Stimulated activated memory B cell treated with anti-CD40 and anti-IgM and Interleukin-4, amounts not matched to agents 10 μg/mL and 1 μg/mL and 100 μg/mL, for 72 hours (primary cell): ENCODE data around the gene DGCR8.

Source experiments
- ATAC-seq: fragments of 150-1000 bp; cut with Tn5 transposase; 2 replicates; pipeline ENCODE4 v1.10.0; 2021
- H3K27ac Mint-ChIP-seq: one replicate; pipeline ENCODE4 v1.8.0; 2022; ENCODE audit warnings: mild to moderate bottlenecking, mixed read lengths
- H3K27me3 Mint-ChIP-seq: one replicate; pipeline ENCODE4 v1.8.0; 2022; ENCODE audit warnings: mixed read lengths
- H3K36me3 Mint-ChIP-seq: one replicate; pipeline ENCODE4 v1.8.0; 2022; ENCODE audit warnings: mixed read lengths
- H3K4me1 Mint-ChIP-seq: one replicate; pipeline ENCODE4 v1.8.0; 2022; ENCODE audit warnings: mixed read lengths
- H3K4me3 Mint-ChIP-seq: one replicate; pipeline ENCODE4 v1.8.0; 2022; ENCODE audit warnings: mild to moderate bottlenecking, moderate library complexity, mixed read lengths
- H3K9me3 Mint-ChIP-seq: one replicate; pipeline ENCODE4 v1.8.0; 2022; ENCODE audit warnings: mixed read lengths

DGCR8 gene

GRCh38 chr22:20106849-20107237 is 26.8 kb downstream of the DGCR8 start:
- no peak for ATAC-seq
- H3K9me3 Mint-ChIP-seq: no peaks in the 10 kb centered on the region

DNA sequence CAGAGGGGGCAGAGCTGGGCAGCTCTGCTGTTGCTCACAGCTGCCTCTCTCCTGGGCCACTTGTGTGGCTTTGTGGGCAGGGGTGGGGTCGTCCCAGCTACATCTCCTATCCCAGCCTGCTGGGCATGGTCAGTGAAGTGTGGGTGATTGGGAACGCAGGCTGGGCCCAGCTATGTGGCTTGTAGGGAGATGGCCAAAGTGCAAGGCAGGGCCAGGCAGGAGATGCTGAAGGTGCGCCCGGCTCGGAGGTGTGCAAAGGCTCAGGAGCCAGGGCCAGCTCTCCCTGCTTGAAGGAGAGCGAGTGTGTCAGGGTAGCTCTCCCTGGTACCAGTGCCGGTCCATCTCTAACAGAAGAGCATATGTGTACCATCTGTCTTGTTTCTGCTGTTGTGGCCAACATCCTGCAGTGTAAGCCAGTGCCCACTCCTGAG is 27.4 kb downstream of the DGCR8 start:
- ATAC-seq: no peak
- no peaks in the 10 kb centered on the region for H3K9me3 Mint-ChIP-seq
- H3K4me1 Mint-ChIP-seq: peaks cover 17% of the 10 kb centered on the region
- H3K36me3 Mint-ChIP-seq: peaks cover 34% of the 10 kb centered on the region
- H3K27me3 Mint-ChIP-seq: no peaks in the 10 kb centered on the region
- peak overlapping the region; percentile 65 for H3K27ac Mint-ChIP-seq
- no peak overlapping the region for H3K4me3 Mint-ChIP-seq

More at GRCh38 chr22:20106849-20107237, 26.8 kb downstream of the DGCR8 start:
- peaks cover 41% of the 10 kb centered on the region for H3K36me3 Mint-ChIP-seq
- no peaks in the 10 kb centered on the region for H3K27me3 Mint-ChIP-seq
- H3K4me1 Mint-ChIP-seq: peaks cover 10% of the 10 kb centered on the region
- H3K4me3 Mint-ChIP-seq: no peak overlapping the region
- no peak overlapping the region for H3K27ac Mint-ChIP-seq

DNA sequence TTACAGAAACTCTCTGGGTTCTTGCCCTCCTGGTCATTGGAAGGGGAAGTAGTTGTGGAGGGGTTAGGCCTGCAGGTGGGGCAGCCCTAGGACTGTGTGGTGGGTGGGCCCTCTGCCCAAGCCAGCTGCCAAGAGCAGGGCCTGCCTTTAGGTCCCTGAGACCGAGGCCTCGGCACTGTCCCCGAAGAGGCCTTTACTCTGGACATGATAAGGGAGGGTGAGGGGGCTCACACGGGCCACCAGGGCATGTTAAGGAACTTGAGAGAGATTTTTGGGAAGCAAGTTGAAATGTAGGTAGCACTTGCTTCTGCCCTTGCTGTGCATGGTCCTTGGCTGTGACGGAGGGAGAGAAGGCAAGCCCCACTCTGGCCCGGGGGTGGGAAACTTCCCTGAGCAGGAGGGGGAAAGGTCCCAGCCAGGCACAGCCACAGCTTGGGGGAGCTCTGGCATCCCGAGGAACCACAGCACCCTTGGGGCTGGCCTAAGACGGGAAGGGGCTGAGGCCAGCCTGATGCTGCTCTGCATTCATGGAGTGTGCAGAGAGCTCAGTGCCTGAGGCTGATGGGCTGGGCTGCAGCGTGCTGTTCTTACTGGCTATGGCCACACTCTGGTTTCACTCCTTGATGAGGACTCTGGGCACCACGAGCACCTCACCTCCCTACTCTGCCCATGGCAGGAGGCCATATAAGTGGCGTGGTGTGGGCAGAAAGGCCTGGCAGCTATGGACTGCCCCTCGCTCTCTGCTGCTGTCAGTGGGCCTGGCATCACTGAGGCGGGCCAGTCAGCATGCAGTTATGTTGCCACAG is 28.1 kb downstream of the DGCR8 start:
- H3K27ac Mint-ChIP-seq: peak overlapping the region; percentile 65
- no peak for ATAC-seq
- H3K9me3 Mint-ChIP-seq: no peaks in the 10 kb centered on the region
- H3K4me3 Mint-ChIP-seq: no peak overlapping the region
- H3K4me1 Mint-ChIP-seq: peaks cover 20% of the 10 kb centered on the region
- no peaks in the 10 kb centered on the region for H3K27me3 Mint-ChIP-seq
- peaks cover 33% of the 10 kb centered on the region for H3K36me3 Mint-ChIP-seq

DNA sequence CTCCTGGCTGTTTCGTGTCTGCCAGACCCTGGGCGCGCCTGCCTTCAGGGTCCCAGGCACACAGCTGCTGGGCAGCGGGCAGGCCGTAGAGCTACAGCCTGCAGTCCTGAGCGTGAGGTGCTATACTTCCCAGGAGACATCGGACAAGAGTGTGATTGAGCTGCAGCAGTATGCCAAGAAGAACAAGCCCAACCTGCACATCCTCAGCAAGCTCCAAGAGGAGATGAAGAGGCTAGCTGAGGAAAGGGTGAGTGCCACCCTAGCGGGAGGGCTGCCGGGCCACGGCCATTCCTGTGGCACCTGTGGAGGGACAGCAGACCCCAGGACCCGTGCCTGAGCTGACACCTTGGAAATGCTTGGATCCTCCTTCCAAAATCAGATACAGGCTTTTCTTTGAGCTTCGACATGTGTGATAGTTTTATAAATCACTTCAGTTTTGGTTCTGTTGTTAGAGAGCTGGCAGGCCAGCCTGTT is 28.8 kb downstream of the DGCR8 start:
- peaks cover 29% of the 10 kb centered on the region for H3K36me3 Mint-ChIP-seq
- no peak overlapping the region for H3K4me3 Mint-ChIP-seq
- no peak for ATAC-seq
- peak overlapping the region; percentile 65 for H3K27ac Mint-ChIP-seq
- H3K27me3 Mint-ChIP-seq: no peaks in the 10 kb centered on the region
- H3K4me1 Mint-ChIP-seq: peaks cover 21% of the 10 kb centered on the region
- no peaks in the 10 kb centered on the region for H3K9me3 Mint-ChIP-seq

DNA sequence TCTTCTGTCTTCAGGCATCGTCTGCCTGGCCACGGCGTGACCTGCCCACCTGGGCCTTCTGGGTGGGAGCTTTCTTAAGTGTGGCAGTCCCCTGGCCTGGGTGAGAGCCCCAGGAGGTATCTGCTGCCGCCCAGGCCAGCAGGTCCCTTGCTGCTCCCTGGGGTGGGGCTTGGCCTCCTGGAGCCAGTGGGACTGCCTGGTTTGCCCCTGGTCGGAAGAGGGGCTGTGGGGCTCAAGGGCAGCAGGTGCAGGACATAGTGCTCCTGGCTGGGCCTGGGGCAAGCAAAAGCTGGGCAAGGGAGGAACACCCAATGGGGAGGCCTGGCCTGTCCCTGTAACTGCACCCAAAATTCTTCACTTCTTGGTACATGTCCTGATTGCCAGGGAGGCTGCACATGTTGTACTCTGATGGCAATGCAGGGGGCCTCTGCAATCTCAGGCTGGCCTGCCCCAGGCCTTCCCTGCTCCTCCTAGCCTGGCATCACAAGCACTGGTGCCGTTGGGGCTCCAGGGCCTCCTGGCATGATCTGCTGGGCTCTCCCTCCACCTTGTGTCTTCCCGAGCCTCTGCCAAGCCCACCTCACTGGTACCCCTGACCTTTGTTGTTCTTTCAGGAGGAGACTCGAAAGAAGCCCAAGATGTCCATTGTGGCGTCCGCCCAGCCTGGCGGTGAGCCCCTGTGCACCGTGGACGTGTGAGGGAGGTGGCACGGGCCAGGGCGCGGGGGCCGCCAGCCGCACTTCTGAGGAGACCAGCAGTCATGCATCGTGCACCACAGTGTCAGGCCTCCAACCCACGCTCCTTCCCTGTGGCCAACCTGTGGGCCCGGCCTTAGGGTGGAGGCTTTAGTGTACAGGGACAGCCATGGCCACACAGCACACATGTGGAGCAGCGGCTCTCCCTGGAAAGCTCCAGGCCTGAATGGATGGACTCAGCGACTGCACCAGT is 29.6 kb downstream of the DGCR8 start:
- H3K9me3 Mint-ChIP-seq: no peaks in the 10 kb centered on the region
- peaks cover 37% of the 10 kb centered on the region for H3K36me3 Mint-ChIP-seq
- H3K27ac Mint-ChIP-seq: peak overlapping the region; percentile 65
- no peak for ATAC-seq
- H3K4me1 Mint-ChIP-seq: peaks cover 29% of the 10 kb centered on the region
- no peaks in the 10 kb centered on the region for H3K27me3 Mint-ChIP-seq
- no peak overlapping the region for H3K4me3 Mint-ChIP-seq

GRCh38 chr22:20110359-20110985 is 30.4 kb downstream of the DGCR8 start:
- Mint-ChIP-seq H3K4me3 (no peak overlapping the region), H3K9me3 (no peaks in the 10 kb centered on the region)
- no peak for ATAC-seq

DNA sequence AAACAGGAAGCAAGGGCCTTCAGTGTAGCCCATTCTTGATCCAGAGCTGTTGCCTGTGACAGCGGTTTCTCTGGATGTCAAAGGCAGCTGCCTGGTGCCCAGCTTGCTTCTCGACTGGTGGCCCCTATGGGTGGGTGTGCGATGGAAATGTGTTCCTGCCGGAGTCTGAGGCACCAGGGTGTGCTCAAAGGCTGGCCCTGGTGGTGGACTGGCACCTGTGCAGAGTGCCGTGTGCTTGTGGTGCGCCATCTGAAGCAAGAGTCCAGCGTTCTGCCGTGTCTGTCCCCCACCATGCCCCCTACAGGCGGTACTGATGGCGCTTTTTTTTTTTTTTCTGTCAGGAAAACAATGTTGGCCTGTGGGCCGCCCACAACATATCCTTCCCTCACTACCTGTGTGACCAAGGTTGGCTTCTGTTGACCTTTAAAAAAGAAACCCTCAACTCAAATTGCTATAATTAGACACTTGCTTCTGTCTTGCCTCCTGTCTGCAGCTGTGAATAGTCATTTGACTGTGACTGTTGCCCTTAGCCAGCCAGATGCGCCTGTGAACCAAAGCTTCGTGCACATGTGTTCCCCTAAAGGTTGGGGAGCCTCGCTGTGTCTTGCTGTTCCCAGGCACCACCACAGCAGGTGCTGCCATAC is 31.1 kb downstream of the DGCR8 start:
- Mint-ChIP-seq H3K36me3 (peaks cover 44% of the 10 kb centered on the region), H3K4me3 (peak overlapping the region; percentile 9)

More at GRCh38 chr22:20110359-20110985, 30.4 kb downstream of the DGCR8 start:
- Mint-ChIP-seq H3K36me3 (peaks cover 43% of the 10 kb centered on the region), H3K4me1 (peaks cover 35% of the 10 kb centered on the region), H3K27me3 (no peaks in the 10 kb centered on the region), H3K27ac (peak overlapping the region; percentile 94)

DNA sequence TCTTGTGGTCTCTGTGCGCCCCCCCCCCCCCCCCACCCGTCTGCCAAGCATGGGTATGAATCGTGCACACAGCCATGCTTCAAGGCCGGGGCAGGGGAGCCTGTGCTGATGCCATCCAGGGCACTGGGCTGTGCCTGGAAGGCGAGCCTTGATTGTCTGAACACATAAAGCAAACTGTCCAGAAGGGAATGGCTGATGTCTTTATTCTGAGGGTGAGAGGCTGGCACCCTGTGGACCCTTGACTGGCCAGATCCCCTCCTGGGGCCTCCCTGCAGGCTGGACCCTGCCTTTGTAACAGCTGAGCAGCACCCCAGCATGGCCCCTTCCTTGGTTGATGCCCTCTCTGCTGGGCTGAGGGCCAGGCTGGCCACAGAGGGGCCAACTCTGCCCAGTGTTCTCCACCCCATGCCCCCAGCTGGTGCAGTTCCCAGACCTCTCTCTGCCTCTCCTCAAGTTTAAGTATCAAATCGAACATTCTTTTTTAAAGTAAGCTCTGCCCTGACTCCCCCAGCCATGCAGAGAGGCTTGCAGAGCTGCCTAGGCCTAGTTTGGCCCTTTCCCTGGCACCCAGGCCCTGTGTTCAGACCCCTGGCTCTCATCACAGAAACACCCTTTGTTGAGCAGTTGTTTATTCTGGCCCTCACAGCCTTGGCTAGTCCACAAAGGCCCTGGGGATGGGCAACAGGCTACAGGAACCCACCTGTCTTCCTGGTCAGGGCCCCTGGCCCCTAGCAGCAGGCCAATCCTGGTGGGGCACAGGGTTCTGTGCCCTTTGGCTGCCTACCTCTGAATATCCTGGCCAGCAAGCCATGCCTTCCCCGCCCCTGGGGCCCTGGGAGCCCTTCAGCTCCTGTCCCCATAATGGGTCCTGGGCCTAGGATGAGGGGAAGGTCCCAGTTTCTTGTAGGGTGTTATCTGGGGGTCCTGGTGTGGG is 31.9 kb downstream of the DGCR8 start:
- no peak overlapping the region for H3K4me3 Mint-ChIP-seq
- H3K9me3 Mint-ChIP-seq: no peaks in the 10 kb centered on the region
- H3K4me1 Mint-ChIP-seq: peaks cover 50% of the 10 kb centered on the region
- peaks cover 45% of the 10 kb centered on the region for H3K36me3 Mint-ChIP-seq
- peak overlapping the region; percentile 94 for H3K27ac Mint-ChIP-seq
- ATAC-seq: no peak
- H3K27me3 Mint-ChIP-seq: no peaks in the 10 kb centered on the region

More for the DNA sequence above, 31.1 kb downstream of the DGCR8 start:
- peak overlapping the region; percentile 94 for H3K27ac Mint-ChIP-seq
- peaks cover 42% of the 10 kb centered on the region for H3K4me1 Mint-ChIP-seq
- ATAC-seq: peak; percentile 84
- no peaks in the 10 kb centered on the region for H3K9me3 Mint-ChIP-seq
- no peaks in the 10 kb centered on the region for H3K27me3 Mint-ChIP-seq

DNA sequence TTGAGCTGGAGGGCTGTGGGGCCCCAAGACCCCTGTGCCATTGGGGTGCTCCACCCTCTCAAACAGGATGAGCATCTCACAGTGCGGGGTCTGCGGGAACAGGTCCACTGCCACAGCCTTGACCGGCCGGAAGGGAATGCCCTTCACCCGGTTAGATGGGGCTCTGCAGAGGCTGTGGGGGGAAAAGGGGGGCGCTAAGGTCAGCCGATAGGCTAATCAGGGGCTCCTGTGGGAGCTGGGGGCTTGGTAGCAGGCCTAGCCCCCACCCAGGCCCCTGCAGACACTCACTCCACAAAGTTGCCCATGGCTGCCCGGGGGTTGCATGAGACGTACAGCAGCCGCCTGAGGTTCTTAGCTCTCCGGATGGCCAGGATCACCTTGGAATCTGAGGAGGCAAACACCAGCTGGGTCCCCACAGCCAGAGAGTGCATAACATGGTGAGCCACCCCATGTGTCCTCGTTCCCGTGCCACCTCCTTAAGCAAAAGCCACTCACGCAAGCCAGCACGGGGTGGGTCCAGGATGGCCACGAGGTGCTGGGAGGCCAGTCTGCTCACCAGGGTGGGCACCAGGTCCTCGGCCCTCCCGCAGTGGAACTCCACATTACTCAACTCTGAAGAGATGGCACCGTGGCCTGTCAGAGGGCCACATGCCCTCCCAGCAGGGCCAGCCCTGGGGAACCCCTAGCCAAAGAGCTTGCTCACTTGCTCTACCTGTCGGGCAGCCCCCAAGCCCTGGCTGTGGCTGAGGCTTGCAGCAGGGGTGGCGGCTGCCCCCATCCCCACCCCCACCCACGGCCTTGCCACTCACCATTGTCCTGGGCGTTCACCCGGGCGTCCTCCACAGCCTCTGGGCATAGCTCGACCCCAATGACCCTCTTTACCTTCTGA is 32.8 kb downstream of the DGCR8 start:
- ATAC-seq: no peak
- Mint-ChIP-seq H3K36me3 (peaks cover 37% of the 10 kb centered on the region), H3K4me3 (no peak overlapping the region), H3K9me3 (no peaks in the 10 kb centered on the region), H3K4me1 (peaks cover 51% of the 10 kb centered on the region), H3K27me3 (no peaks in the 10 kb centered on the region), H3K27ac (peak overlapping the region; percentile 94)

- no peaks in the 10 kb centered on the region for H3K27me3 Mint-ChIP-seq
- H3K9me3 Mint-ChIP-seq: no peaks in the 10 kb centered on the region
- H3K4me3 Mint-ChIP-seq: no peak overlapping the region
- H3K36me3 Mint-ChIP-seq: peaks cover 34% of the 10 kb centered on the region
- no peak for ATAC-seq
- H3K4me1 Mint-ChIP-seq: peaks cover 54% of the 10 kb centered on the region
- peak overlapping the region; percentile 76 for H3K27ac Mint-ChIP-seq
Measured at GRCh38 chr22:20113551-20114310, 33.7 kb downstream of the DGCR8 start.

GRCh38 chr22:20114506-20115475 is 34.8 kb downstream of the DGCR8 start:
- peak overlapping the region; percentile 76 for H3K27ac Mint-ChIP-seq
- peaks cover 35% of the 10 kb centered on the region for H3K36me3 Mint-ChIP-seq
- peak overlapping the region; percentile 64 for H3K4me3 Mint-ChIP-seq
- H3K9me3 Mint-ChIP-seq: no peaks in the 10 kb centered on the region
- H3K4me1 Mint-ChIP-seq: peaks cover 65% of the 10 kb centered on the region
- no peaks in the 10 kb centered on the region for H3K27me3 Mint-ChIP-seq
- ATAC-seq: no peak
